Panc1 (cell line): Measurements from ENCODE around the gene PLCG2. TPM values are rescaled to one million over a fixed set of nuclear protein-coding genes. Genes with fewer than 3 reads are reported as not detected.

ENCODE experiments used
- ATAC-seq: fragments of 200-7000 bp; cut with Tn5 transposase; 2 replicates; pipeline ENCODE4 v1.9.1; 2020; ENCODE audit warnings: mild to moderate bottlenecking, moderate library complexity
- BruUV-seq: library from RNA; stranded (reverse); fragments of 400-500 nt; replicated peaks from 2 replicates; lab custom pipeline; 2021; lab: Mats Ljungman, UMichigan
- CTCF ChIA-PET: fragments of 300-600 bp; sonication (Branson Sonifier 250); formaldehyde crosslinking; loops from one replicate; lab custom pipeline; 2022; ENCODE audit warnings: antibody characterized with exemption; lab: Charles Lee
- POLR2A ChIA-PET: fragments of 300-600 bp; sonication (Branson Sonifier 250); formaldehyde crosslinking; loops from one replicate; lab custom pipeline; 2022; ENCODE audit warnings: antibody characterized with exemption; lab: Charles Lee
- DNase-seq: peaks from one replicate; pipeline ENCODE4 v3.0.0-alpha.2; 2010; ENCODE audit warnings: low read depth, low spot score
- H3K27ac ChIP-seq: 2 replicates; pipeline ENCODE4 v1.5.1; 2011; ENCODE audit warnings: mild to moderate bottlenecking, low read length, inconsistent platforms
- H3K27me3 ChIP-seq: fragments of 200-500 bp; sonication (Bioruptor generic); 2 replicates; pipeline ENCODE4 v1.6.0; 2014; ENCODE audit warnings: low read length, inconsistent platforms; ENCODE audit not compliant: control insufficient read depth, insufficient read depth
- H3K36me3 ChIP-seq: fragments of 200-500 bp; sonication (Bioruptor generic); 2 replicates; pipeline ENCODE4 v1.5.1; 2014; ENCODE audit warnings: inconsistent platforms, mild to moderate bottlenecking, low read length, moderate library complexity; ENCODE audit not compliant: control insufficient read depth, insufficient read depth
- H3K4me1 ChIP-seq: 2 replicates; pipeline ENCODE4 v1.5.1; 2011; ENCODE audit warnings: inconsistent platforms, mild to moderate bottlenecking, low read length, moderate library complexity; ENCODE audit not compliant: control insufficient read depth, insufficient read depth
- H3K4me3 ChIP-seq, 2 experiments: 2 replicates each; pipeline ENCODE4 v1.5.1; 2011 to 2012; ENCODE audit warnings: low read depth in 2 of 2, low read length in 2 of 2, mild to moderate bottlenecking in 2 of 2, inconsistent platforms in 1 of 2, moderate library complexity in 1 of 2
- H3K9me3 ChIP-seq: fragments of 200-500 bp; sonication (Bioruptor generic); 2 replicates; pipeline ENCODE4 v1.5.1; 2014; ENCODE audit warnings: low read depth, mild to moderate bottlenecking, inconsistent platforms, low read length, moderate library complexity; ENCODE audit not compliant: control insufficient read depth, insufficient read depth
- POLR2AphosphoS5 ChIP-seq: IDR thresholded peaks from 2 replicates; pipeline ENCODE4 v1.6.1; 2012; ENCODE audit warnings: mild to moderate bottlenecking, low read depth, low read length, moderate library complexity
- SIN3A ChIP-seq: IDR thresholded peaks from 2 replicates; pipeline ENCODE4 v1.6.1; 2012; ENCODE audit warnings: low read depth, mild to moderate bottlenecking, low read length, moderate library complexity, borderline replicate concordance; ENCODE audit not compliant: insufficient read depth
- TCF7L2 ChIP-seq: IDR thresholded peaks from 2 replicates; pipeline ENCODE4 v1.6.1; 2011; ENCODE audit warnings: mild to moderate bottlenecking, low read depth, low read length, inconsistent platforms
- in situ Hi-C: cut with HindIII; loops from 2 replicates; pipeline ENCODE4 v1.10.0; 2016; ENCODE audit warnings: low sequenced_read_pairs, low pct_unique_long_range_greater_than_20kb
- intact Hi-C: fragments of 100-400 bp; cut with micrococcal nuclease; formaldehyde crosslinking; loops from one replicate; pipeline ENCODE4 v1.10.0; 2022; ENCODE audit not compliant: unreplicated experiment
- total RNA-seq: library from RNA; stranded (reverse); gene quantifications from one replicate; pipeline ENCODE4 v1.2.1, GENCODE V29; 2021; ENCODE audit not compliant: unreplicated experiment
- TF ChIP-seq, protein P1 (sequence below), 2 experiments: IDR thresholded peaks; 2 replicates each; pipeline ENCODE4 v1.6.1; 2011 to 2012; ENCODE audit warnings: low read depth in 2 of 2, control low read depth in 1 of 2, low read length in 1 of 2, mild to moderate bottlenecking in 1 of 2, moderate library complexity in 1 of 2; ENCODE audit not compliant: insufficient read depth in 1 of 2
- TF ChIP-seq, protein P2 (sequence below): fragments of 450-650 bp; IDR thresholded peaks from 2 replicates; pipeline ENCODE4 v1.5.1; 2017; ENCODE audit warnings: mild to moderate bottlenecking

Gene PLCG2
- total RNA-seq, 1 experiment from 2014 or later, result 10.8 TPM

DNA sequence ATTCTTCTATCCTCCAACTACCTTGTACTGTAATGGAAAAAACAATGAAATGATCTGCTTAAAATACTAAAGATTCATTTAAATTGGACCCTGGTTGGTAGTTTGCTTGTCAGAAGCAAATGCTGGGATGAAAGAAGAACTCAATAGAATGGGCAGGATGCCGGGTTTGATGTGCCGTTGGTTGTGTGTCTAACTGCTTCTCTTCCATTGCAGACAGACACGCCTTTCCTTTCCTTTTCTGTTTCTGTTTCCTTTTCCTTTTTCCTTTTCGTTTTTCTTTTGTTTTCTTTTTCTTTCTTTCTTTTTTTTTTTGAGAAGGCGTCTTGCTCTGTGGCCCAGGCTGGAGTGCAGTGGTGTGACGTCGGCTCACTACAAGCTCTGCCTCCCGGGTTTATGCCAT is 64.6 kb downstream of the PLCG2 start:
- no peaks in the 10 kb centered on the region for H3K9me3 ChIP-seq
- H3K4me3 ChIP-seq, result no peak overlapping the region
- TF ChIP-seq, protein P1, sequence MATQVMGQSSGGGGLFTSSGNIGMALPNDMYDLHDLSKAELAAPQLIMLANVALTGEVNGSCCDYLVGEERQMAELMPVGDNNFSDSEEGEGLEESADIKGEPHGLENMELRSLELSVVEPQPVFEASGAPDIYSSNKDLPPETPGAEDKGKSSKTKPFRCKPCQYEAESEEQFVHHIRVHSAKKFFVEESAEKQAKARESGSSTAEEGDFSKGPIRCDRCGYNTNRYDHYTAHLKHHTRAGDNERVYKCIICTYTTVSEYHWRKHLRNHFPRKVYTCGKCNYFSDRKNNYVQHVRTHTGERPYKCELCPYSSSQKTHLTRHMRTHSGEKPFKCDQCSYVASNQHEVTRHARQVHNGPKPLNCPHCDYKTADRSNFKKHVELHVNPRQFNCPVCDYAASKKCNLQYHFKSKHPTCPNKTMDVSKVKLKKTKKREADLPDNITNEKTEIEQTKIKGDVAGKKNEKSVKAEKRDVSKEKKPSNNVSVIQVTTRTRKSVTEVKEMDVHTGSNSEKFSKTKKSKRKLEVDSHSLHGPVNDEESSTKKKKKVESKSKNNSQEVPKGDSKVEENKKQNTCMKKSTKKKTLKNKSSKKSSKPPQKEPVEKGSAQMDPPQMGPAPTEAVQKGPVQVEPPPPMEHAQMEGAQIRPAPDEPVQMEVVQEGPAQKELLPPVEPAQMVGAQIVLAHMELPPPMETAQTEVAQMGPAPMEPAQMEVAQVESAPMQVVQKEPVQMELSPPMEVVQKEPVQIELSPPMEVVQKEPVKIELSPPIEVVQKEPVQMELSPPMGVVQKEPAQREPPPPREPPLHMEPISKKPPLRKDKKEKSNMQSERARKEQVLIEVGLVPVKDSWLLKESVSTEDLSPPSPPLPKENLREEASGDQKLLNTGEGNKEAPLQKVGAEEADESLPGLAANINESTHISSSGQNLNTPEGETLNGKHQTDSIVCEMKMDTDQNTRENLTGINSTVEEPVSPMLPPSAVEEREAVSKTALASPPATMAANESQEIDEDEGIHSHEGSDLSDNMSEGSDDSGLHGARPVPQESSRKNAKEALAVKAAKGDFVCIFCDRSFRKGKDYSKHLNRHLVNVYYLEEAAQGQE (IDR thresholded peaks at IDR 0.05; ENCODE audit: insufficient read depth in 1 of 2, low read depth in 2 of 2, low read length in 1 of 2), result no peak
- no peak for TF ChIP-seq SIN3A
- no peak for TF ChIP-seq TCF7L2
- TF ChIP-seq POLR2AphosphoS5, result no peak
- TF ChIP-seq, protein P2, sequence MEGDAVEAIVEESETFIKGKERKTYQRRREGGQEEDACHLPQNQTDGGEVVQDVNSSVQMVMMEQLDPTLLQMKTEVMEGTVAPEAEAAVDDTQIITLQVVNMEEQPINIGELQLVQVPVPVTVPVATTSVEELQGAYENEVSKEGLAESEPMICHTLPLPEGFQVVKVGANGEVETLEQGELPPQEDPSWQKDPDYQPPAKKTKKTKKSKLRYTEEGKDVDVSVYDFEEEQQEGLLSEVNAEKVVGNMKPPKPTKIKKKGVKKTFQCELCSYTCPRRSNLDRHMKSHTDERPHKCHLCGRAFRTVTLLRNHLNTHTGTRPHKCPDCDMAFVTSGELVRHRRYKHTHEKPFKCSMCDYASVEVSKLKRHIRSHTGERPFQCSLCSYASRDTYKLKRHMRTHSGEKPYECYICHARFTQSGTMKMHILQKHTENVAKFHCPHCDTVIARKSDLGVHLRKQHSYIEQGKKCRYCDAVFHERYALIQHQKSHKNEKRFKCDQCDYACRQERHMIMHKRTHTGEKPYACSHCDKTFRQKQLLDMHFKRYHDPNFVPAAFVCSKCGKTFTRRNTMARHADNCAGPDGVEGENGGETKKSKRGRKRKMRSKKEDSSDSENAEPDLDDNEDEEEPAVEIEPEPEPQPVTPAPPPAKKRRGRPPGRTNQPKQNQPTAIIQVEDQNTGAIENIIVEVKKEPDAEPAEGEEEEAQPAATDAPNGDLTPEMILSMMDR, result no peak
- ChIA-PET CTCF (no interaction called here), POLR2A (no interaction called here)
- intact Hi-C loops, result no loop called here
- H3K27ac ChIP-seq, result no peak overlapping the region
- BruUV-seq, result no TSS peak
- H3K4me1 ChIP-seq, result no peaks in the 10 kb centered on the region
- H3K27me3 ChIP-seq, result no peaks in the 10 kb centered on the region
- in situ Hi-C loops, result no loop called here
- no peaks in the 10 kb centered on the region for H3K36me3 ChIP-seq
- DNase-seq, result no peak
- ATAC-seq, result no peak

DNA sequence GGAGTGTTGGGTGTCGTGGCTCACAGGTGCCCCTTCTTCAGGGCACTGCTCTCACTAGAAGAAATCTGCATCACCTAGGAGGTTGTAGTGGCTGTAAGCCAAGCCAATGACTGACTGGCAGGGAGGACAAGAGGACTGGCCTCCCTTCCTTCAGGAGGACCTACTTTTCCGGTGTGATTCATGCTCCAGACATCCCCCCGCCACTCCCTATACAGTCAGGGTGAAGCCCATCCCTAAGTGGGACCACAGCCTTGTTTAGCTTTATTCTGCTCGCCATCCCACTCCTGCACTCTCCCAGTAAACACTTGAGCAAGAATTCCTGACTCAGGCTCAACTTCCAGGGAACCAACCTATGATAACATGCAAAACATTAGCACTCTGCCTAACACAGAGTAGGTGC is 67.0 kb downstream of the PLCG2 start:
- no peaks in the 10 kb centered on the region; the same call in 1 of the 2 replicates for H3K4me1 ChIP-seq
- no peak overlapping the region for H3K4me3 ChIP-seq
- intact Hi-C loops (no loop called here), in situ Hi-C loops (no loop called here)
- H3K9me3 ChIP-seq, result no peaks in the 10 kb centered on the region
- BruUV-seq, result no TSS peak
- no peaks in the 10 kb centered on the region for H3K36me3 ChIP-seq
- CTCF ChIA-PET, result no interaction called here
- no peak for DNase-seq
- TF ChIP-seq SIN3A (no peak), TCF7L2 (no peak), POLR2AphosphoS5 (no peak)
- TF ChIP-seq, protein P2, result no peak
- TF ChIP-seq, protein P1 (IDR thresholded peaks at IDR 0.05; ENCODE audit: insufficient read depth in 1 of 2, low read depth in 2 of 2, low read length in 1 of 2), result no peak
- POLR2A ChIA-PET, result no interaction called here
- no peak for ATAC-seq
- H3K27ac ChIP-seq, result no peak overlapping the region
- no peaks in the 10 kb centered on the region for H3K27me3 ChIP-seq
